Ovary (tissue), 3 donors: ENCODE data around the gene DIP2C.

Experiments
- POLR2A ChIP-seq: fragments of 450-650 bp; IDR thresholded peaks from one replicate; pipeline ENCODE4 v1.6.1; 2017; ENCODE audit warnings: antibody characterized with exemption, mild to moderate bottlenecking, moderate library complexity
- TF ChIP-seq, protein P1 (sequence below), 3 donors: fragments of 450-650 bp in 2 of 3; fragments of 200-600 bp in 1 of 3; IDR thresholded peaks; one replicate each; pipeline versions ENCODE4 v1.5.1 to v1.8.0; 2016 to 2022; ENCODE audit warnings: antibody characterized with exemption in 3 of 3, mild to moderate bottlenecking in 1 of 3
- donor health status: DM: no; HTN: no; CAD: no.

DNA sequence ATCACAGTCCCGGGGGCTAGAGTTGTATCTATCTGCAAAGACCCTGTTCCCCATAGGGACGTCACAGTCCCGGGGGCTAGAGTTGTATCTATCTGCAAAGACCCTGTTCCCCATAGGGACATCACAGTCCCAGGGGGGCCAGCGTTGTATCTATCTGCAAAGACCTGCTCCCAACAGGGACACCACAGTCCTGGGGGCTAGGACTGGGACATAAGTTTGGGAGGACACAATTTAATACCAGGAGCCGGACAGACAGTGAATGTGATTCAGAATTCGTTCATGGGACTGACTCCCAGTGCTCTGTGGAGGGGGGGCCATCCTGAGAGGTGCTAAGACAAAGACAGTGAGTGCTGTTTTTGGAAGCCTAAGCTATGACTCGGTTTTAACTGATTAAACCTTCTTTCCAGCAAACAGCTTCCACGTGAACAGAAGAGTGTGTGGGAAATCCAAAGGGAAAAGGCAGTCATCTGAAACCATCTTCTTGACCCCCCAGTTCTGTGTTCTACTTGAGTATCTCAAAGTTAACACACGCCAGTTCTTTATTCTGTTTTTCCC lies 153.0 kb downstream of the DIP2C start:
- TF ChIP-seq, protein P1, sequence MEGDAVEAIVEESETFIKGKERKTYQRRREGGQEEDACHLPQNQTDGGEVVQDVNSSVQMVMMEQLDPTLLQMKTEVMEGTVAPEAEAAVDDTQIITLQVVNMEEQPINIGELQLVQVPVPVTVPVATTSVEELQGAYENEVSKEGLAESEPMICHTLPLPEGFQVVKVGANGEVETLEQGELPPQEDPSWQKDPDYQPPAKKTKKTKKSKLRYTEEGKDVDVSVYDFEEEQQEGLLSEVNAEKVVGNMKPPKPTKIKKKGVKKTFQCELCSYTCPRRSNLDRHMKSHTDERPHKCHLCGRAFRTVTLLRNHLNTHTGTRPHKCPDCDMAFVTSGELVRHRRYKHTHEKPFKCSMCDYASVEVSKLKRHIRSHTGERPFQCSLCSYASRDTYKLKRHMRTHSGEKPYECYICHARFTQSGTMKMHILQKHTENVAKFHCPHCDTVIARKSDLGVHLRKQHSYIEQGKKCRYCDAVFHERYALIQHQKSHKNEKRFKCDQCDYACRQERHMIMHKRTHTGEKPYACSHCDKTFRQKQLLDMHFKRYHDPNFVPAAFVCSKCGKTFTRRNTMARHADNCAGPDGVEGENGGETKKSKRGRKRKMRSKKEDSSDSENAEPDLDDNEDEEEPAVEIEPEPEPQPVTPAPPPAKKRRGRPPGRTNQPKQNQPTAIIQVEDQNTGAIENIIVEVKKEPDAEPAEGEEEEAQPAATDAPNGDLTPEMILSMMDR (IDR thresholded peaks at IDR 0.05) = no peak
- TF ChIP-seq POLR2A = no peak
